Glomerular endothelial cell (primary cell): ENCODE data around the gene KRT33B. TPM values are rescaled to one million over a fixed set of nuclear protein-coding genes. Genes with fewer than 3 reads are reported as not detected.

Source experiments
- DNase-seq: peaks from one replicate; pipeline ENCODE4 v3.0.0-alpha.2; 2011; ENCODE audit warnings: low read depth, low spot score; ENCODE audit errors: extremely low read depth
- total RNA-seq: library from RNA; depleted of rRNA; stranded (reverse); fragments of >200 nt; gene quantifications from 2 replicates; pipeline ENCODE4 v1.2.3, GENCODE V29; 2015

The KRT33B gene
- total RNA-seq, 1 donor from 2014 or later: not detected

- DNase-seq: no peak
Observed at GRCh38 chr17:41326173-41327145, 43.2 kb downstream of the KRT33B start.

GRCh38 chr17:41325611-41326010 is 44.0 kb downstream of the KRT33B start:
- no peak for DNase-seq

- DNase-seq: no peak
Observed at GRCh38 chr17:41325126-41325525, 44.5 kb downstream of the KRT33B start.

GRCh38 chr17:41324180-41325075 is 45.2 kb downstream of the KRT33B start:
- no peak for DNase-seq

- no peak for DNase-seq
Observed at GRCh38 chr17:41322903-41323895, 46.4 kb downstream of the KRT33B start.

GRCh38 chr17:41322094-41322902 is 47.3 kb downstream of the KRT33B start:
- peak; percentile 16 for DNase-seq

- no peak for DNase-seq
Observed at GRCh38 chr17:41318231-41318630, 51.4 kb downstream of the KRT33B start.

- no peak for DNase-seq
Observed at GRCh38 chr17:41315814-41316445, 53.7 kb downstream of the KRT33B start.

GRCh38 chr17:41315204-41315794 is 54.3 kb downstream of the KRT33B start, which contains the start of gene KRTAP17-1:
Gene KRTAP17-1 (minus strand): TSS chr17:41315710. CDS start chr17:41315650, 60 bp downstream.
- DNase-seq: no peak

Other genes with a start within 250 kb of the KRT33B start
- not detected in 2 replicates for gene KRTAP4-12, start 245.6 kb downstream of the KRT33B start, total RNA-seq
- gene KRTAP4-6, start 229.3 kb downstream of the KRT33B start, total RNA-seq: not detected in 2 replicates
- not detected in 2 replicates for gene KRTAP4-5, start 220.0 kb downstream of the KRT33B start, total RNA-seq
- not detected in 2 replicates for gene KRTAP4-4, start 209.1 kb downstream of the KRT33B start, total RNA-seq
- gene KRTAP4-3, start 201.6 kb downstream of the KRT33B start, total RNA-seq: not detected in 2 replicates
- not detected in 2 replicates for gene KRTAP4-2, start 191.6 kb downstream of the KRT33B start, total RNA-seq
- gene KRTAP4-1, start 184.9 kb downstream of the KRT33B start, total RNA-seq: not detected in 2 replicates
- not detected in 2 replicates for gene KRTAP9-1, start 179.9 kb downstream of the KRT33B start, total RNA-seq
- not detected in 2 replicates for gene KRTAP9-2, start 143.2 kb downstream of the KRT33B start, total RNA-seq
- not detected in 2 replicates for gene KRTAP9-3, start 137.4 kb downstream of the KRT33B start, total RNA-seq
- gene KRTAP9-8, start 131.8 kb downstream of the KRT33B start, total RNA-seq: not detected in 2 replicates
- not detected in 2 replicates for gene KRTAP9-4, start 120.1 kb downstream of the KRT33B start, total RNA-seq
- gene KRTAP9-9, start 114.4 kb downstream of the KRT33B start, total RNA-seq: not detected in 2 replicates
- gene KRTAP9-6, start 104.4 kb downstream of the KRT33B start, total RNA-seq: not detected in 2 replicates
- gene KRTAP9-7, start 94.1 kb downstream of the KRT33B start, total RNA-seq: not detected in 2 replicates
- not detected in 2 replicates for gene KRTAP29-1, start 67.0 kb downstream of the KRT33B start, total RNA-seq
- not detected in 2 replicates for gene KRTAP16-1, start 60.5 kb downstream of the KRT33B start, total RNA-seq
- gene KRTAP17-1, start 54.1 kb downstream of the KRT33B start, total RNA-seq: not detected in 2 replicates
- gene KRT33A, start 19.0 kb downstream of the KRT33B start, total RNA-seq: not detected in 2 replicates
- 0.35 TPM in 1 of 2 replicates, not detected in the other for gene KRT34, start 12.5 kb upstream of the KRT33B start, total RNA-seq
- gene KRT31, start 27.8 kb upstream of the KRT33B start, total RNA-seq: not detected in 2 replicates
- not detected in 2 replicates for gene KRT37, start 54.8 kb upstream of the KRT33B start, total RNA-seq
- not detected in 2 replicates for gene KRT38, start 71.2 kb upstream of the KRT33B start, total RNA-seq
- not detected in 2 replicates for gene KRT32, start 97.6 kb upstream of the KRT33B start, total RNA-seq
- gene KRT35, start 111.3 kb upstream of the KRT33B start, total RNA-seq: not detected in 2 replicates
- not detected in 2 replicates for gene KRT36, start 120.1 kb upstream of the KRT33B start, total RNA-seq
- gene KRT13, start 135.8 kb upstream of the KRT33B start, total RNA-seq: not detected in 2 replicates
- gene KRT15, start 149.1 kb upstream of the KRT33B start, total RNA-seq: 3.4 and 11.4 TPM in 2 replicates
- gene KRT19, start 158.5 kb upstream of the KRT33B start, total RNA-seq: 23.7 and 211 TPM in 2 replicates
- gene KRT9, start 202.2 kb upstream of the KRT33B start, total RNA-seq: not detected in 2 replicates
- not detected in 2 replicates for gene KRT14, start 217.1 kb upstream of the KRT33B start, total RNA-seq
- not detected in 2 replicates for gene KRT16, start 243.0 kb upstream of the KRT33B start, total RNA-seq